ENCODE measurements around the gene ANKRD33.

- TF ChIP-seq GATA2 (IDR thresholded peaks at IDR 0.05; ENCODE audit: low read depth, low read length): peak; percentile 71
- no peak for TF ChIP-seq GATA3 (IDR thresholded peaks at IDR 0.05; ENCODE audit: low read depth, low read length)
Measured at GRCh38 chr12:51911788-51912711, 24.1 kb downstream of the ANKRD33 start.
